ENCODE data around the gene PDZD4.

Gene PDZD4

GRCh38 chrX:153874366-153875125, 44.2 kb upstream of the PDZD4 start:
- peaks cover 0 to 72% of the 10 kb centered on the region in 2 experiments for H3K27me3 ChIP-seq (ENCODE audit: control insufficient read depth in 1 of 2, insufficient read depth in 1 of 2, low read length in 2 of 2)
- no peak for DNase-seq
- H3K36me3 ChIP-seq (ENCODE audit: control insufficient read depth in 1 of 2, insufficient read depth in 2 of 2, low read depth in 1 of 2, low read length in 2 of 2): peaks cover 0 to 41% of the 10 kb centered on the region in 2 experiments
- H3K18ac ChIP-seq (ENCODE audit: low read depth in 1 of 2, low read length in 2 of 2): no peak overlapping the region
- H3K9ac ChIP-seq (ENCODE audit: low read length): no peak overlapping the region
- no peak overlapping the region for H3K4ac ChIP-seq (ENCODE audit: low read depth in 1 of 2, low read length in 2 of 2)
- peaks cover 25% of the 10 kb centered on the region for H3K4me1 ChIP-seq (ENCODE audit: control insufficient read depth, insufficient read depth, low read depth, low read length)
- no peak overlapping the region for H3K4me2 ChIP-seq (ENCODE audit: low read length, poor library complexity, severe bottlenecking)
- no peak overlapping the region for H3K27ac ChIP-seq (ENCODE audit: low read length, poor library complexity, severe bottlenecking)
- H4K8ac ChIP-seq (ENCODE audit: low read length): no peak overlapping the region
- no peak overlapping the region for H2BK120ac ChIP-seq (ENCODE audit: low read depth, low read length)
- no peak overlapping the region for H2AFZ ChIP-seq (ENCODE audit: low read depth, low read length)
- no peak overlapping the region for H2AK5ac ChIP-seq (ENCODE audit: low read length, severe bottlenecking)
- 78% methylated on average over 11 of the region's 13 CpGs for WGBS
- H2BK5ac ChIP-seq (ENCODE audit: low read depth, low read length, poor library complexity, severe bottlenecking): no peak overlapping the region
- H2BK15ac ChIP-seq (ENCODE audit: low read depth, poor library complexity, severe bottlenecking): no peak overlapping the region
- no peaks in the 10 kb centered on the region for H3K9me3 ChIP-seq (ENCODE audit: control insufficient read depth, low read length)
- no peak overlapping the region for H3K23ac ChIP-seq (ENCODE audit: low read length in 2 of 2)
- H3K4me3 ChIP-seq (ENCODE audit: insufficient read depth in 1 of 2, low read depth in 1 of 2, low read length in 2 of 2): no peak overlapping the region
- no peaks in the 10 kb centered on the region for H3K79me1 ChIP-seq (replicated peaks; ENCODE audit: low read length, poor library complexity, severe bottlenecking)
- H3K14ac ChIP-seq (ENCODE audit: low read length in 2 of 2): no peak overlapping the region
- H4K91ac ChIP-seq (ENCODE audit: low read length): no peak overlapping the region
- no peak overlapping the region for H2BK12ac ChIP-seq (ENCODE audit: low read length in 2 of 2)

- no peak overlapping the region for H2BK12ac ChIP-seq (ENCODE audit: low read length in 2 of 2)
- no peak overlapping the region for H3K4ac ChIP-seq (ENCODE audit: low read depth in 1 of 2, low read length in 2 of 2)
- WGBS: 44% methylated on average over 3 of the region's 3 CpGs
- no peak overlapping the region for H3K23ac ChIP-seq (ENCODE audit: low read length in 2 of 2)
- H2AFZ ChIP-seq (ENCODE audit: low read depth, low read length): no peak overlapping the region
- no peak overlapping the region for H2BK120ac ChIP-seq (ENCODE audit: low read depth, low read length)
- no peak overlapping the region for H2BK5ac ChIP-seq (ENCODE audit: low read depth, low read length, poor library complexity, severe bottlenecking)
- H3K9me3 ChIP-seq (ENCODE audit: control insufficient read depth, low read length): no peaks in the 10 kb centered on the region
- no peak overlapping the region for H3K18ac ChIP-seq (ENCODE audit: low read depth in 1 of 2, low read length in 2 of 2)
- no peak overlapping the region for H3K9ac ChIP-seq (ENCODE audit: low read length)
- H2BK15ac ChIP-seq (ENCODE audit: low read depth, poor library complexity, severe bottlenecking): no peak overlapping the region
- no peak overlapping the region for H3K4me2 ChIP-seq (ENCODE audit: low read length, poor library complexity, severe bottlenecking)
- no peak for DNase-seq
- no peak overlapping the region for H3K14ac ChIP-seq (ENCODE audit: low read length in 2 of 2)
- H3K27me3 ChIP-seq (ENCODE audit: control insufficient read depth in 1 of 2, insufficient read depth in 1 of 2, low read length in 2 of 2): peaks cover 0 to 72% of the 10 kb centered on the region in 2 experiments
- no peak overlapping the region for H4K8ac ChIP-seq (ENCODE audit: low read length)
- peaks cover 20% of the 10 kb centered on the region for H3K4me1 ChIP-seq (ENCODE audit: control insufficient read depth, insufficient read depth, low read depth, low read length)
- H3K36me3 ChIP-seq (ENCODE audit: control insufficient read depth in 1 of 2, insufficient read depth in 2 of 2, low read depth in 1 of 2, low read length in 2 of 2): peaks cover 0 to 47% of the 10 kb centered on the region in 2 experiments
- H2AK5ac ChIP-seq (ENCODE audit: low read length, severe bottlenecking): no peak overlapping the region
- no peak overlapping the region for H3K4me3 ChIP-seq (ENCODE audit: insufficient read depth in 1 of 2, low read depth in 1 of 2, low read length in 2 of 2)
- no peak overlapping the region for H4K91ac ChIP-seq (ENCODE audit: low read length)
- no peaks in the 10 kb centered on the region for H3K79me1 ChIP-seq (replicated peaks; ENCODE audit: low read length, poor library complexity, severe bottlenecking)
- no peak overlapping the region for H3K27ac ChIP-seq (ENCODE audit: low read length, poor library complexity, severe bottlenecking)
These were observed 43.7 kb upstream of the PDZD4 start for GRCh38 chrX:153874085-153874365.

- no peak for DNase-seq
- H3K23ac ChIP-seq (ENCODE audit: low read length in 2 of 2): no peak overlapping the region
- no peaks in the 10 kb centered on the region for H3K79me1 ChIP-seq (replicated peaks; ENCODE audit: low read length, poor library complexity, severe bottlenecking)
- no peak overlapping the region for H4K91ac ChIP-seq (ENCODE audit: low read length)
- H3K9ac ChIP-seq (ENCODE audit: low read length): no peak overlapping the region
- no peak overlapping the region for H3K4ac ChIP-seq (ENCODE audit: low read depth in 1 of 2, low read length in 2 of 2)
- no peak overlapping the region for H2BK120ac ChIP-seq (ENCODE audit: low read depth, low read length)
- H3K4me3 ChIP-seq (ENCODE audit: insufficient read depth in 1 of 2, low read depth in 1 of 2, low read length in 2 of 2): no peak overlapping the region
- no peak overlapping the region for H4K8ac ChIP-seq (ENCODE audit: low read length)
- 29% methylated on average over 4 of the region's 7 CpGs for WGBS
- H3K4me1 ChIP-seq (ENCODE audit: control insufficient read depth, insufficient read depth, low read depth, low read length): peaks cover 15% of the 10 kb centered on the region
- peaks cover 0 to 72% of the 10 kb centered on the region in 2 experiments for H3K27me3 ChIP-seq (ENCODE audit: control insufficient read depth in 1 of 2, insufficient read depth in 1 of 2, low read length in 2 of 2)
- no peak overlapping the region for H3K18ac ChIP-seq (ENCODE audit: low read depth in 1 of 2, low read length in 2 of 2)
- H3K4me2 ChIP-seq (ENCODE audit: low read length, poor library complexity, severe bottlenecking): no peak overlapping the region
- H3K14ac ChIP-seq (ENCODE audit: low read length in 2 of 2): no peak overlapping the region
- H3K9me3 ChIP-seq (ENCODE audit: control insufficient read depth, low read length): no peaks in the 10 kb centered on the region
- no peak overlapping the region for H2BK5ac ChIP-seq (ENCODE audit: low read depth, low read length, poor library complexity, severe bottlenecking)
- H2BK15ac ChIP-seq (ENCODE audit: low read depth, poor library complexity, severe bottlenecking): no peak overlapping the region
- H3K27ac ChIP-seq (ENCODE audit: low read length, poor library complexity, severe bottlenecking): no peak overlapping the region
- H2AFZ ChIP-seq (ENCODE audit: low read depth, low read length): no peak overlapping the region
- H2AK5ac ChIP-seq (ENCODE audit: low read length, severe bottlenecking): no peak overlapping the region
- peaks cover 0 to 52% of the 10 kb centered on the region in 2 experiments for H3K36me3 ChIP-seq (ENCODE audit: control insufficient read depth in 1 of 2, insufficient read depth in 2 of 2, low read depth in 1 of 2, low read length in 2 of 2)
- no peak overlapping the region for H2BK12ac ChIP-seq (ENCODE audit: low read length in 2 of 2)
These were observed 43.1 kb upstream of the PDZD4 start for GRCh38 chrX:153873282-153874084.
